IMR-90 (cell line): Measurements from ENCODE around the gene TMTC2. TPM values are rescaled to one million over a fixed set of nuclear protein-coding genes. Genes with fewer than 3 reads are reported as not detected.

Experiments used
- ATAC-seq: fragments of 200-7000 bp; cut with Tn5 transposase; 2 replicates; pipeline ENCODE4 v1.9.1; 2020; ENCODE audit warnings: low read depth, mild to moderate bottlenecking, moderate library complexity
- BruUV-seq: library from RNA; stranded (reverse); fragments of 400-500 nt; replicated peaks from 2 replicates; lab custom pipeline; 2021; lab: Mats Ljungman, UMichigan
- CTCF ChIA-PET: fragments of 300-600 bp; formaldehyde crosslinking; extraction: SDS; loops from one replicate; lab custom pipeline; 2021; ENCODE audit warnings: antibody characterized with exemption; lab: Yijun Ruan, JAX
- POLR2A ChIA-PET: fragments of 300-600 bp; sonication (Branson Sonifier 250); formaldehyde crosslinking; loops from one replicate; lab custom pipeline; 2022; ENCODE audit warnings: antibody characterized with exemption; ENCODE audit not compliant: unreplicated experiment; lab: Charles Lee
- DNase-seq: peaks from one replicate; pipeline ENCODE4 v3.0.0; 2013
- H2AFZ ChIP-seq: replicated peaks from 2 replicates; pipeline ENCODE3; 2013; ENCODE audit warnings: low read length, mild to moderate bottlenecking; ENCODE audit not compliant: poor library complexity
- H2AK5ac ChIP-seq: 2 replicates; pipeline ENCODE4 v1.6.1; 2013; ENCODE audit warnings: low read depth, low read length, inconsistent platforms
- H2AK9ac ChIP-seq: replicated peaks from 2 replicates; pipeline ENCODE3; 2013; ENCODE audit warnings: mild to moderate bottlenecking, low read depth, low read length, moderate library complexity; ENCODE audit not compliant: poor library complexity
- H2BK120ac ChIP-seq: 2 replicates; pipeline ENCODE4 v1.6.1; 2013; ENCODE audit warnings: low read depth, low read length, inconsistent platforms
- H2BK15ac ChIP-seq: 3 replicates; pipeline ENCODE4 v1.6.1; 2013; ENCODE audit warnings: low read depth, low read length, inconsistent platforms
- H2BK20ac ChIP-seq: 2 replicates; pipeline ENCODE4 v1.6.1; 2013; ENCODE audit warnings: low read depth, mild to moderate bottlenecking, inconsistent platforms, low read length, moderate library complexity
- H2BK5ac ChIP-seq: 2 replicates; pipeline ENCODE4 v1.6.1; 2013; ENCODE audit warnings: mild to moderate bottlenecking, low read depth, low read length, inconsistent platforms; ENCODE audit not compliant: poor library complexity, severe bottlenecking
- H3K14ac ChIP-seq: replicated peaks from 2 replicates; pipeline ENCODE4 v1.6.1; 2013; ENCODE audit warnings: low read depth, low read length, inconsistent platforms
- H3K18ac ChIP-seq: 2 replicates; pipeline ENCODE4 v1.6.1; 2013; ENCODE audit warnings: low read depth, low read length, control low read depth
- H3K23ac ChIP-seq: 2 replicates; pipeline ENCODE4 v1.6.1; 2013; ENCODE audit warnings: low read depth, low read length, inconsistent platforms
- H3K27ac ChIP-seq: 2 replicates; pipeline ENCODE4 v1.5.1; 2013; ENCODE audit warnings: mild to moderate bottlenecking, control low read depth, low read length; ENCODE audit not compliant: insufficient read depth
- H3K27me3 ChIP-seq: 2 replicates; pipeline ENCODE4 v1.6.1; 2013; ENCODE audit warnings: low read length; ENCODE audit not compliant: control insufficient read depth, insufficient read depth
- H3K36me3 ChIP-seq: 2 replicates; pipeline ENCODE4 v1.6.1; 2013; ENCODE audit warnings: low read length, mixed read lengths; ENCODE audit not compliant: control insufficient read depth, insufficient read depth
- H3K4ac ChIP-seq: 2 replicates; pipeline ENCODE4 v1.6.1; 2013; ENCODE audit warnings: low read depth, low read length, inconsistent platforms
- H3K4me1 ChIP-seq: 2 replicates; pipeline ENCODE4 v1.6.1; 2013; ENCODE audit warnings: low read length, mixed read lengths; ENCODE audit not compliant: control insufficient read depth, insufficient read depth
- H3K4me2 ChIP-seq: 2 replicates; pipeline ENCODE4 v1.6.1; 2013; ENCODE audit warnings: low read depth, mild to moderate bottlenecking, control low read depth, low read length, moderate library complexity
- H3K4me3 ChIP-seq: 2 replicates; pipeline ENCODE4 v1.5.1; 2013; ENCODE audit warnings: low read depth, mild to moderate bottlenecking, control low read depth, low read length, moderate library complexity; ENCODE audit not compliant: insufficient read depth
- H3K56ac ChIP-seq: 2 replicates; pipeline ENCODE4 v1.6.1; 2013; ENCODE audit warnings: low read length, inconsistent platforms; ENCODE audit not compliant: insufficient read depth; ENCODE audit errors: extremely low read depth
- H3K79me1 ChIP-seq, 2 experiments: 2 replicates each; pipeline ENCODE4 v1.6.1; 2013; ENCODE audit warnings: low read length in 2 of 2, inconsistent platforms in 1 of 2, low read depth in 1 of 2
- H3K9ac ChIP-seq: 2 replicates; pipeline ENCODE4 v1.6.1; 2013; ENCODE audit warnings: low read depth, low read length, control low read depth
- H3K9me1 ChIP-seq: 2 replicates; pipeline ENCODE4 v1.6.1; 2013; ENCODE audit warnings: low read length, inconsistent platforms; ENCODE audit not compliant: insufficient read depth
- H3K9me3 ChIP-seq: 2 replicates; pipeline ENCODE4 v1.6.1; 2013; ENCODE audit warnings: low read length; ENCODE audit not compliant: control insufficient read depth, insufficient read depth
- H4K20me1 ChIP-seq: 2 replicates; pipeline ENCODE4 v1.6.1; 2013; ENCODE audit warnings: low read length, inconsistent platforms; ENCODE audit not compliant: insufficient read depth
- H4K5ac ChIP-seq: 2 replicates; pipeline ENCODE4 v1.6.1; 2013; ENCODE audit warnings: mild to moderate bottlenecking, low read depth, low read length, control low read depth
- H4K8ac ChIP-seq, 2 experiments: 2 replicates each; pipeline ENCODE4 v1.6.1; 2013; ENCODE audit warnings: low read depth in 2 of 2, low read length in 2 of 2, control low read depth in 1 of 2, inconsistent platforms in 1 of 2
- H4K91ac ChIP-seq: 2 replicates; pipeline ENCODE4 v1.6.1; 2013; ENCODE audit warnings: low read depth, low read length, inconsistent platforms; ENCODE audit not compliant: insufficient read depth
- BHLHE40 ChIP-seq: fragments of 150-350 bp; IDR thresholded peaks from 2 replicates; pipeline ENCODE4 v1.6.1; 2016; ENCODE audit warnings: mild to moderate bottlenecking, low read depth, low read length
- CEBPB ChIP-seq: IDR thresholded peaks from 2 replicates; pipeline ENCODE4 v1.6.1; 2012; ENCODE audit warnings: low read depth, low read length, improper control_type of control experiment
- CHD1 ChIP-seq: IDR thresholded peaks from 2 replicates; pipeline ENCODE4 v1.6.1; 2012; ENCODE audit warnings: low read depth, low read length, improper control_type of control experiment
- FOS ChIP-seq: fragments of 150-350 bp; IDR thresholded peaks from 2 replicates; pipeline ENCODE4 v1.6.1; 2016; ENCODE audit warnings: low read depth, low read length
- MAFK ChIP-seq: IDR thresholded peaks from 2 replicates; pipeline ENCODE4 v1.6.1; 2012; ENCODE audit warnings: low read depth, low read length, improper control_type of control experiment
- MAZ ChIP-seq: IDR thresholded peaks from 2 replicates; pipeline ENCODE4 v1.6.1; 2012; ENCODE audit warnings: low read depth, mild to moderate bottlenecking, low read length, improper control_type of control experiment, moderate library complexity, borderline replicate concordance
- MXI1 ChIP-seq: IDR thresholded peaks from 2 replicates; pipeline ENCODE4 v1.6.1; 2012; ENCODE audit warnings: low read depth, mild to moderate bottlenecking, low read length, moderate library complexity, borderline replicate concordance
- NFE2L2 ChIP-seq: fragments of 150-350 bp; IDR thresholded peaks from 2 replicates; pipeline ENCODE4 v1.6.1; 2016; ENCODE audit warnings: low read depth, mild to moderate bottlenecking, low read length
- POLR2A ChIP-seq: IDR thresholded peaks from 2 replicates; pipeline ENCODE4 v1.6.1; 2012; ENCODE audit warnings: mild to moderate bottlenecking, low read depth, low read length
- RAD21 ChIP-seq: IDR thresholded peaks from 2 replicates; pipeline ENCODE4 v1.6.1; 2012; ENCODE audit warnings: low read length, improper control_type of control experiment
- RCOR1 ChIP-seq: IDR thresholded peaks from 2 replicates; pipeline ENCODE4 v1.6.1; 2012; ENCODE audit warnings: mild to moderate bottlenecking, low read length, improper control_type of control experiment; ENCODE audit not compliant: insufficient replicate concordance
- RFX5 ChIP-seq: IDR thresholded peaks from 2 replicates; pipeline ENCODE4 v1.8.0; 2012; ENCODE audit warnings: low read depth, mild to moderate bottlenecking, low read length, moderate library complexity
- SMC3 ChIP-seq: fragments of 150-350 bp; IDR thresholded peaks from 2 replicates; pipeline ENCODE4 v1.6.1; 2016; ENCODE audit warnings: low read depth, mild to moderate bottlenecking, antibody characterized with exemption, low read length, moderate library complexity
- WGBS, 2 experiments: methylation state at CpG; one replicate each; pipeline versions ENCODE4 v1.1.5 to v1.1.7; 2013; ENCODE audit warnings: missing lambda C conversion rate in 2 of 2; ENCODE audit not compliant: insufficient read length in 1 of 2; ENCODE audit errors: extremely low coverage in 2 of 2; 5-methylcytosine and 5-hydroxymethylcytosine counted together
- dilution Hi-C: fragments of 300-500 bp; cut with HindIII; formaldehyde crosslinking; loops from one replicate; pipeline ENCODE4 v1.14.3; 2018; ENCODE audit warnings: low sequenced_read_pairs; ENCODE audit not compliant: unreplicated experiment
- in situ Hi-C: fragments of 300-500 bp; cut with MboI; formaldehyde crosslinking; loops from 3 replicates; pipeline ENCODE4 v1.14.3; 2019; ENCODE audit warnings: low sequenced_read_pairs, inconsistent platforms, mixed read lengths
- intact Hi-C: fragments of 100-400 bp; cut with micrococcal nuclease; formaldehyde crosslinking; loops from 2 replicates; pipeline ENCODE4 v1.10.0; 2022
- polyA plus RNA-seq, 3 experiments: library from polyadenylated mRNA; depleted of rRNA; stranded (reverse); fragments of >200 nt; gene quantifications; 2 replicates each; pipeline ENCODE4 v1.2.3, GENCODE V29; 2012; ENCODE audit warnings: low replicate concordance in 1 of 3
- total RNA-seq: library from RNA; depleted of rRNA; stranded (reverse); fragments of >200 nt; gene quantifications from 2 replicates; pipeline ENCODE4 v1.2.3, GENCODE V29; 2012
- TF ChIP-seq, protein P1 (sequence below): conservative IDR thresholded peaks from 2 replicates; pipeline ENCODE4 v1.5.1; 2012; ENCODE audit warnings: mild to moderate bottlenecking, low read depth, low read length, improper control_type of control experiment
- TF ChIP-seq, protein P2 (sequence below): fragments of 150-350 bp; IDR thresholded peaks from 2 replicates; pipeline ENCODE4 v1.6.1; 2016; ENCODE audit warnings: low read depth, mild to moderate bottlenecking, low read length, moderate library complexity, borderline replicate concordance
- TF ChIP-seq, protein P3 (sequence below): fragments of 150-350 bp; IDR thresholded peaks from 2 replicates; pipeline ENCODE4 v1.6.1; 2017; ENCODE audit warnings: mild to moderate bottlenecking, antibody characterized with exemption, low read length, low read depth

The TMTC2 gene
- total and polyA plus RNA-seq, 2 of the 4 experiments (the other 2 are of a cell fraction) = 0.56 to 1.4 TPM

DNA sequence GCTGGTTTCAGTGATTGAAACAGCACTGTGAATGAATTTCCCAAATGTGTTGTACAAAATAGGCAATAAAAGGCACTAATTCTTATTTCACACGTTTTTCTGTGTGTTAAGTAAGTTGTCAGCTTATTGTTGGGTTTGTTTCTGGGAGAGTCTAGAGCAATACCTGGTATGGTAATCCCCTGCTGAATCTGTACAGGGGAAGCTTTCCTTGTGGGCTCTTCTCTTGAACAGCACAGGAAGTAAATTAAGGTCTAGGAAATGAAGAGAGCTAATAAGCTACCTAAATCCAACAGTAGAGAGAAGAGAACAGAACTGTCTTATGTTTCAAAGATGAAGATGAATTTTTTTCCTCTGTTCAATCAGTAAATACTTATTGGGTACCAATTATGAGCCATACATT is 406.7 kb downstream of the TMTC2 start:
- CTCF ChIA-PET = no interaction called here
- Histone ChIP-seq H3K4me3 (no peak overlapping the region), H2AK5ac (no peak overlapping the region), H3K4ac (no peak overlapping the region), H3K9me3 (no peaks in the 10 kb centered on the region; the same call in 1 of the 2 replicates), H3K4me1 (no peaks in the 10 kb centered on the region), H3K9ac (no peak overlapping the region), H3K9me1 (no peaks in the 10 kb centered on the region), H2BK120ac (no peak overlapping the region), H3K36me3 (no peaks in the 10 kb centered on the region), H3K27ac (no peak overlapping the region), H4K91ac (no peak overlapping the region), H4K5ac (no peak overlapping the region), H4K20me1 (no peaks in the 10 kb centered on the region), H3K14ac (no peak overlapping the region), H3K79me1 (no peaks in the 10 kb centered on the region), H3K4me2 (no peak overlapping the region), H3K23ac (no peak overlapping the region), H3K56ac (no peak overlapping the region), H3K18ac (no peak overlapping the region), H2AFZ (no peak overlapping the region), H2BK15ac (no peak overlapping the region), H2BK20ac (no peak overlapping the region), H4K8ac (no peak overlapping the region), H2AK9ac (no peak overlapping the region), H3K27me3 (no peaks in the 10 kb centered on the region), H2BK5ac (no peak overlapping the region)
- BruUV-seq = no TSS peak
- in situ Hi-C loops = no loop called here
- no CpG with 5 or more reads among the region's 1 CpG for WGBS, 2 experiments
- POLR2A ChIA-PET = no interaction called here
- intact Hi-C loops = no loop called here
- dilution Hi-C loops = no loop called here
- TF ChIP-seq NFE2L2 (no peak), MAZ (no peak), SMC3 (no peak), POLR2A (no peak), MXI1 (no peak), RAD21 (no peak), MAFK (no peak), RFX5 (no peak), CHD1 (no peak), CEBPB (no peak), BHLHE40 (no peak), FOS (no peak), RCOR1 (no peak)
- TF ChIP-seq, protein P1, sequence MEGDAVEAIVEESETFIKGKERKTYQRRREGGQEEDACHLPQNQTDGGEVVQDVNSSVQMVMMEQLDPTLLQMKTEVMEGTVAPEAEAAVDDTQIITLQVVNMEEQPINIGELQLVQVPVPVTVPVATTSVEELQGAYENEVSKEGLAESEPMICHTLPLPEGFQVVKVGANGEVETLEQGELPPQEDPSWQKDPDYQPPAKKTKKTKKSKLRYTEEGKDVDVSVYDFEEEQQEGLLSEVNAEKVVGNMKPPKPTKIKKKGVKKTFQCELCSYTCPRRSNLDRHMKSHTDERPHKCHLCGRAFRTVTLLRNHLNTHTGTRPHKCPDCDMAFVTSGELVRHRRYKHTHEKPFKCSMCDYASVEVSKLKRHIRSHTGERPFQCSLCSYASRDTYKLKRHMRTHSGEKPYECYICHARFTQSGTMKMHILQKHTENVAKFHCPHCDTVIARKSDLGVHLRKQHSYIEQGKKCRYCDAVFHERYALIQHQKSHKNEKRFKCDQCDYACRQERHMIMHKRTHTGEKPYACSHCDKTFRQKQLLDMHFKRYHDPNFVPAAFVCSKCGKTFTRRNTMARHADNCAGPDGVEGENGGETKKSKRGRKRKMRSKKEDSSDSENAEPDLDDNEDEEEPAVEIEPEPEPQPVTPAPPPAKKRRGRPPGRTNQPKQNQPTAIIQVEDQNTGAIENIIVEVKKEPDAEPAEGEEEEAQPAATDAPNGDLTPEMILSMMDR = no peak
- TF ChIP-seq, protein P2, sequence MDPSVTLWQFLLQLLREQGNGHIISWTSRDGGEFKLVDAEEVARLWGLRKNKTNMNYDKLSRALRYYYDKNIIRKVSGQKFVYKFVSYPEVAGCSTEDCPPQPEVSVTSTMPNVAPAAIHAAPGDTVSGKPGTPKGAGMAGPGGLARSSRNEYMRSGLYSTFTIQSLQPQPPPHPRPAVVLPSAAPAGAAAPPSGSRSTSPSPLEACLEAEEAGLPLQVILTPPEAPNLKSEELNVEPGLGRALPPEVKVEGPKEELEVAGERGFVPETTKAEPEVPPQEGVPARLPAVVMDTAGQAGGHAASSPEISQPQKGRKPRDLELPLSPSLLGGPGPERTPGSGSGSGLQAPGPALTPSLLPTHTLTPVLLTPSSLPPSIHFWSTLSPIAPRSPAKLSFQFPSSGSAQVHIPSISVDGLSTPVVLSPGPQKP = no peak
- TF ChIP-seq, protein P3, sequence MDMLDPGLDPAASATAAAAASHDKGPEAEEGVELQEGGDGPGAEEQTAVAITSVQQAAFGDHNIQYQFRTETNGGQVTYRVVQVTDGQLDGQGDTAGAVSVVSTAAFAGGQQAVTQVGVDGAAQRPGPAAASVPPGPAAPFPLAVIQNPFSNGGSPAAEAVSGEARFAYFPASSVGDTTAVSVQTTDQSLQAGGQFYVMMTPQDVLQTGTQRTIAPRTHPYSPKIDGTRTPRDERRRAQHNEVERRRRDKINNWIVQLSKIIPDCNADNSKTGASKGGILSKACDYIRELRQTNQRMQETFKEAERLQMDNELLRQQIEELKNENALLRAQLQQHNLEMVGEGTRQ = no peak
- DNase-seq (no peak), ATAC-seq (no peak)
